ENCODE data around the gene HLA-B. TPM values are rescaled to one million over a fixed set of nuclear protein-coding genes. Genes with fewer than 3 reads are reported as not detected.

HLA-B gene
- total and polyA plus RNA-seq, 2 of the 8 experiments (the other 6 are each of a cell fraction or from before 2014, with no cell fraction given): 154 to 233 TPM

DNA sequence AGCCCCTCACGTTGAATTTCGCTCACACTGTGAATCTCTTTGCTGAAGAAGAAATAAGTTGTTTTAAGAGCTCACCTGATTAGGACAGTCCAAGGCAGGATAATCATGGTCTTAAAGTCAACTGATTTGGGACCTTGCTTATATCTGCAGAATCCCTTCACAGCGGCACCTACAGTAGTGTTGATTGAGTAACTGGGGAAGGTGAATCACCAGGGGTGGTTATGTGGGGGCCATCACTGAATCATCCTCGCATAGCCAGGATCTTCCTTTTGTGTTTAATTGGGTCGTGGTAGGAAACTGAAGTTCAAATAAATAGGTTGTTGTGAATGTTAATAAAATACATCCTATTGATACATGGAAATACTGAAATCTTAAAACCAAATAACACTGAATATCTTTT lies 26.2 kb upstream of the HLA-B start (continued):
- TF ChIP-seq, protein P1, sequence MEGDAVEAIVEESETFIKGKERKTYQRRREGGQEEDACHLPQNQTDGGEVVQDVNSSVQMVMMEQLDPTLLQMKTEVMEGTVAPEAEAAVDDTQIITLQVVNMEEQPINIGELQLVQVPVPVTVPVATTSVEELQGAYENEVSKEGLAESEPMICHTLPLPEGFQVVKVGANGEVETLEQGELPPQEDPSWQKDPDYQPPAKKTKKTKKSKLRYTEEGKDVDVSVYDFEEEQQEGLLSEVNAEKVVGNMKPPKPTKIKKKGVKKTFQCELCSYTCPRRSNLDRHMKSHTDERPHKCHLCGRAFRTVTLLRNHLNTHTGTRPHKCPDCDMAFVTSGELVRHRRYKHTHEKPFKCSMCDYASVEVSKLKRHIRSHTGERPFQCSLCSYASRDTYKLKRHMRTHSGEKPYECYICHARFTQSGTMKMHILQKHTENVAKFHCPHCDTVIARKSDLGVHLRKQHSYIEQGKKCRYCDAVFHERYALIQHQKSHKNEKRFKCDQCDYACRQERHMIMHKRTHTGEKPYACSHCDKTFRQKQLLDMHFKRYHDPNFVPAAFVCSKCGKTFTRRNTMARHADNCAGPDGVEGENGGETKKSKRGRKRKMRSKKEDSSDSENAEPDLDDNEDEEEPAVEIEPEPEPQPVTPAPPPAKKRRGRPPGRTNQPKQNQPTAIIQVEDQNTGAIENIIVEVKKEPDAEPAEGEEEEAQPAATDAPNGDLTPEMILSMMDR (IDR thresholded peaks at IDR 0.05; ENCODE audit: control extremely low read depth in 1 of 3, insufficient read depth in 1 of 3, low read depth in 1 of 3, low read length in 3 of 3): no peak
